ENCODE results near the gene MS4A18.

The MS4A18 gene

GRCh38 chr11:60790726-60791125 lies 66.2 kb downstream of the MS4A18 start:
- DNase-seq: no peak

DNA sequence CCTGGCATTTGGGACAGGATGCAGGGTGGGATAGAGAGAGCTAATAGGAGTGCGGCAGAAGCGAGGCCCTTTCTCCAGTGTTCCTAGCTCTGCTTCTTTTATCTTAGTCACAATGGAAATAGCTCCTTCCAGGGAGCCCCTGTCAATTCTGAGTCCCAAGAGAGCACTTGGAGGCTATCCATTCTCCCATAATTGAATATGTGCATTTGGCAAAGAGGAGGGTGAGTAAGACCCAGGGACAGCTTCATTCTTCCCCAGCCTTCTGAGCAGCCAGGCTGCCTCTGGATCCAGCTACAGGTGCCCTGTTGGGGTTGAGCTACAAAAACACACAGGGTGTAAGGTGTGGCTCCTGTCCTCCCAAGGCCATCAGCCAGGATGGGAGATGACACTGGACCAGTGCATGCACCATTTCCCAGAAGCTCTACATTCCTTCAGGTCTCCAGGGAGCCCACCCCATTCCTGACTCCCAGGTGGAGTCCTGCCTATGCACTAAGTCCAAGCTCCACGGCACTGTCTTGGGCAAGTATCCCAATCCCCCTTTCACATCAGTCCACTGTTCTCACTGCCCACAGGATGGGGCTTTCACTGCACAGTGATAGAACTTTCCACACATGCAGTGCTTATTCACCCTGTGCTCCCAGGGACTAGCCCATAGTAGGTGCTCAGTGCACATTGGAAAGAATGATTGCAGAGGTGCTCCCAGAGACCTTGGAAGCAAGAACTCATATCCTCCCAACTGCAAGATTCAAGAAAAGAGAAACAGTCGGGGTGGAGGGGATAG lies 66.8 kb downstream of the MS4A18 start:
- no peak for DNase-seq

DNA sequence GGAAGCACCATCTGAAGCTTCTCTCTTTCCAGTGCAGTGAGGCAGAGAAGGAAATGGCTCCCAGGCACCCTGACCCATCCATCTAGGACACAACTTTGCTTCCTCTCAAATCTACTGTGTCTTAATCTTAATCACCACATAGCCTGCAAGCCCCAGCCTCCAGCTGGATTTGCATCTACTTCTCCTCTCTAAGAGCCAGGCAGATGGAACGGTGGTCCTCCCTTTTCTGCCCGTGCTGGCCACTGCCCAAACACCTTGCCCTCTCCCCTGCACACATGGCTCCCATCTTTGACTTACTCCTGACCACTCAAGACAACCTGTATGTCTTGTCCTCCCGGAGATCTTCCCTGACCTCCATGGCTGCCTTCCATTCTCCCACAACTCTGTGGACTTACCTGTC lies 68.0 kb downstream of the MS4A18 start:
- DNase-seq: no peak

Measured in NK-92 treated with Interleukin-12 subunit alpha and Interleukin-12 subunit beta, amount 100 ng/mL, for 24 hours (cell line).